G401.6 (cell line): ENCODE results near the gene HAPLN2.
"Not testable (repeated sequence)": the region's sequence is repeated elsewhere in the genome, so short reads cannot be mapped to it uniquely, and the experiment has no call there.

Experiments used
- FAIRE-seq: peaks from 2 replicates; lab custom pipeline; 2012; peaks lifted over from hg19 to GRCh38; lab: Jason Lieb, UNC

HAPLN2 gene

DNA sequence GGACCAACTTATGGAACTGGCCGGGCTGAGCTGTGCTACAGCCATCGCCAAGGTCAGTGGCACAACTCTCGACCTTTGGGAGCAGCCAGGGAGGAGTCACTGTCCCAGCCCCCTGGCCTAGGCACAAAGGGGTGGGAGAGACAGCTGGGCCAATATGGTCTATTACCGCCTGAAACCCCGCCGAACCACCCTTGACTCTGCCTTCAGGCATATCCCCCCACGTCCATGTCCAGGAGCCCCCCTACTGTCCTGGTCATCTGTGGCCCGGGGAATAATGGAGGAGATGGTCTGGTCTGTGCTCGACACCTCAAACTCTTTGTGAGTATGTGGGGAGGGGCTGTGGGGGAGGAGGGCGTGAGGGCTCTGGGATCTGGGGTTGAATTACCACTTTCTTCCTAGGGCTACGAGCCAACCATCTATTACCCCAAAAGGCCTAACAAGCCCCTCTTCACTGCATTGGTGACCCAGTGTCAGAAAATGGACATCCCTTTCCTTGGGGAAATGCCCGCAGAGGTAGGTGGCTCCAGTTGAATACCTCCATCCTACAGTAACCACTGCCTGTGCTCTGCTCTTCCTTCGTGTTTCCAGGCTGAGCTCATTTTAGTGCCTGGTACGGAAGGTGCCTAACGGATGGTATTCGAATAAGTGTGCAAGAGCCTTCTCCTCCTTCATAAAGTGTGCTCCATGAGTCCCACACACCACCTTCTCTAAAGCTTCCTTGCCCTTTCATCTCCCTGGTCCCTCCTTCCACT lies 26.9 kb upstream of the HAPLN2 start:
- no peak for FAIRE-seq

- no peak for FAIRE-seq
Observed at GRCh38 chr1:156592910-156593660, 26.1 kb upstream of the HAPLN2 start.

GRCh38 chr1:156593661-156593989 lies 25.6 kb upstream of the HAPLN2 start:
- FAIRE-seq, result no peak

DNA sequence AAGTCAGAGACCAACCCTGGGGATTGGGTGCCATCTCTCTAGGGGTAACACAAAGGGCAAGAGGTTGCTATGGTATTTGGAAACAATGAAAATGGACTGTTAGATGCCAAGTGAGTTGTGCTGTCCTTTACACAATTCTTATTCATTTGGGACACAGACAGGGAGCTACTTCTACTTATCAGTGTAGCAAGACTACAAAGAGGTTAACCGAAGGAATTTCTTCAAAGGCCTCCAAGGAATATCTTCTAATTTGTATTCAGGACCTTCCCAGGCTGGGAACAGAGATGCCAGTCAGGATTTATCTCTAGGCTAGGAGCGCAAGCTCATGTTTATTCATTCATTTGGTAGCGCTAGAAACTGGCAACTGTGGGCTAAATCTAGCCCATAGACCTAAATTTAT lies 25.0 kb upstream of the HAPLN2 start:
- no peak for FAIRE-seq

DNA sequence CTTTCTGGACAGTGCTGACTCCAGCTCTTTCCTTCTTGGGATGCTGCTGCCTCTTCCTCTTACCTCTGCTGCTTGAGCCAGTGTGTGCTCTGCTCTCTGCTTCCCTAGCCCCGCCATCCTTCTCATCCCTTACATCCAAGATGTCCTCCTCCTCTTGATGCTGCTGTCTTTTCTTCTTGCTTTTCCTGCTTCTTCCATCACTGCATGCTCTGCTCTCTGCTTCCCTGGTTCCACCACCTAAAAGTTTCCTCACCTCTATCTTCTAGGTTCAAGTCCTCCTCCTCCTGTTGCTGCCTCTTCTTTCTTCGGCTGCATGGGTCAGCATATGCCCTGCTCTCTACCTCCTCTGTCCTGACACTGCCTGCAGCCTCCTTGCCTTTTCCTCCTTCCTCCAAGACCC lies 24.2 kb upstream of the HAPLN2 start:
- FAIRE-seq, result no peak

DNA sequence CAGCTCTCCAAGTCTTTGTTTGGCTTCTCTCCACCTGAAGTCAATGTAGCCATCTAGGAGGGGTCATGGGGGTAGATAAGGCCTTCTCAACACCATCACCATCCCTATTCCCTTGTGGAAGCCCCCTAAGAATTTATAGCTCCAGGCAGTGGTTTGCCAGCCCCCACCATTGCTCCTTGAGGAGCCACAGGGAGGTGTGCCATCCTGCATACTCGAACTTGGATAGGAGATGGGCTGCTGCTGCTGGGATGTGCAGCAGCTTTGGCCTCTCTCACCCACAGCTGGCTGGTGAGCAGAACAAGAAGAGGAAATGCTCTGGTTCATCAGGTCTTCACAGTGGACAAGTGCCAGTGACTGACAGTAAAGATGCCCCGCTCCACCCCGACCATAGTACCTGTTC lies 22.8 kb upstream of the HAPLN2 start:
- no peak for FAIRE-seq

DNA sequence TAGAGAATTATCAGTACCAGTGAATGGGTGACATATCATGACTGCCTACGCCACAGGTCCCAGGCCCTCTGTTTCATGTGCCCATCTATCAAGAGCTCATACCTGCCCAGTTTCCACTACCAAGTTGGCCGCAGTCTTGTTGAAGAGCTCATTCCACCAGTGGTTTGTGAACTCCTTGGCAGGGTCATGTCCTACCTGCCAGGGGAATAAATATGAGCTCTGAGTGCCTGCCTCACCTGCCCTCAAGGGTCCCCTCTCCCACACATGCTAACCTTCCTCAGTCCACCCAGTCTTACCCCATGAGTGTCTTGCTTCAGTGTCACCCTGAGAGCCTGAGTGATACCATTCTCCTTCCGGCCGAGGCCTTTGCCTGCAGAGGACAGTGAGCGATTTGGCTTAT lies 21.1 kb upstream of the HAPLN2 start:
- FAIRE-seq, result no peak

DNA sequence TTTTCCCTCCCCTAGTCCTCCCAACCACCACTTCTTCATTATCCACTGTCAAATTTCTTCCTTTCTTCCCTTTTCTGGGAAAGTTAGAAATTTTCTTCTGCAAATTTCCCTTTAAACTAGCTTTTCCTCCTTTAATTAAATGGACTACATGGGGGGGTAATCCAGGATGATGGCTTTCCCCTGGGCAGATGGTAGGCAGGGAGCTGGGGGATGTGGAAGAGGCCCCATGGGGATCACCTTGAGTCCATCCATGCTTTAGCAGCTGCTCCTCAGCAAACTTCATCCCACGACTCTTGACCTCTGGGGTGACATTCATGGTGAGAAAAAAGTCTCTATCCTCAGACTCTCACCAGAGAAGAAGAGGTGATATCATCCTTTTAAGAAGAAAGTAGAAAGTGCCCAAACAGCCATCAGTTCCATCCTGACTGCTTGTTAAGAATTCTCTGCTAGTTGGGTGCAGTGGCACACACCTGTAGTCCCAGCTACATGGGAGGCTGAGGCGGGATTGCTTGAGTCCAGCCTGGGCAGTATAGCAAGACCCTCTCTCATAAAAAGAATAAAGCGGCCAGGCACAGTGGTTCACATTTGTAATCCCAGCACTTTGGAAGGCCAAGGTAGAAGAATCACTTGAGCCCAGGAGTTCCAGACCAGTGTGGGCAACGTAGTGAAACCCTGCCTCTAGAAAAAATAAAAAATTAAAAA lies 20.3 kb upstream of the HAPLN2 start:
- no peak for FAIRE-seq

GRCh38 chr1:156599811-156600210 lies 19.4 kb upstream of the HAPLN2 start:
- FAIRE-seq, result no peak

DNA sequence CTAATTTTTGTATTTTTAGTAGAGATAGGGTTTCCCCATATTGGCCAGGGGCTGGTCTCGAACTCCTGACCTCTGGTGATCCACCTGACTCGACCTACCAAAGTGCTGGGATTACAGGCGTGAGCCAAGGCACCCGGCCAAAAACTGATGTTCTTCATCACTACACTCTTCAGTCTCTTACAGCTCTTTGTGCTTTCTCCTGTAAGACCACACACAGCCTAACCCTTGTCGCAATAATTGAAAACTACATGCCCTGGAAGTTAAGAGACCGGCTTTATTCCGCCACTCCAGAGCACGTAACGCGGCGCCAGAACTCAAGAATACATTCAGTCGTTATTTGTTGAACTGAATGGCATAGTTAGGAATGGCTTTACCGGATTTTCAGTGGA lies 18.5 kb upstream of the HAPLN2 start:
- no peak for FAIRE-seq

GRCh38 chr1:156601122-156601830 lies 17.9 kb upstream of the HAPLN2 start, which contains the start of gene GPATCH4:
GPATCH4 (minus strand) TSS chr1:156601479.
- peak; percentile 82 for FAIRE-seq

GRCh38 chr1:156601892-156602291 lies 17.3 kb upstream of the HAPLN2 start:
- FAIRE-seq, result no peak

DNA sequence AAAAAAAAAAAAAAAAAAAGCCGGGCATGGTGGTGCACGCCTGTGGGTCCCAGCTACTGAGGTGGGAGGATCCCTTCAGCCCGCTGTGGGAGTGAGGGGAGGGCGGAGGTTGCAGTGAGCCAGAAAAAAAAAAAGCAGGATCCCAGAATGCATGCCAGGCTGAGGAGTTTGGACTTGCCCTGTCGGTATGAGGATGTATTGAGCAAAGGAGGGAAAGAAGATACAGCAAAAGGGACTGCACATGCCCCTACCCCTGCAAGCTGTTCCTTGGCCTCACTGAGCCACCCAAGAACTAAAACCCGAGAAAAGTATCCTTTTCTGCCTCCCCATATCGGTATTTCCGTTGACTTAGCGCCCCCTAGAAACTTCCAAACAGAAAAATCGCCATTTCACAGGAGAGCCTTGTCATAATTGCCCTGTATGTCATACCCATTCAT lies 16.6 kb upstream of the HAPLN2 start:
- FAIRE-seq, result no peak

GRCh38 chr1:156607344-156607743 lies 11.9 kb upstream of the HAPLN2 start:
- not testable (repeated sequence) for FAIRE-seq

GRCh38 chr1:156608036-156608674 lies 11.1 kb upstream of the HAPLN2 start:
- peak; percentile 85 for FAIRE-seq

GRCh38 chr1:156608981-156609380 lies 10.2 kb upstream of the HAPLN2 start:
- FAIRE-seq, result peak; percentile 49

DNA sequence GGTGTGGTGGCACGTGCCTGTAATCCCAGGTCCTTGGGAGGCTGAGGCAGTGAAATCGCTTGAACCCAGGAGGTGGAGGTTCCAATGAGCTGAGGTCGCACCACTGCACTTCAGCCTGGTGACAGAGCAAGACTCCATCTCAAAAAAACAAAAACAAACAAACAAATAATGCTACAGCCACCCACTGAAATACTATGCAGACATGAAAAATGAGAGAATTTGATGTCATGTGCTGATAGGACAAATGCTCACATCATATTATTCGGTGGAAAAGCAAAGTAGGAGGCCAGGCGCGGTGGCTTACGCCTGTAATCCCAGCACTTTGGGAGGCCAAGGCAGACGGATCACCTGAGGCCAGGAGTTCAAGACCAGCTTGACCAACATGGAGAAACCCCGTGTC lies 9.1 kb upstream of the HAPLN2 start:
- not testable (repeated sequence) for FAIRE-seq

DNA sequence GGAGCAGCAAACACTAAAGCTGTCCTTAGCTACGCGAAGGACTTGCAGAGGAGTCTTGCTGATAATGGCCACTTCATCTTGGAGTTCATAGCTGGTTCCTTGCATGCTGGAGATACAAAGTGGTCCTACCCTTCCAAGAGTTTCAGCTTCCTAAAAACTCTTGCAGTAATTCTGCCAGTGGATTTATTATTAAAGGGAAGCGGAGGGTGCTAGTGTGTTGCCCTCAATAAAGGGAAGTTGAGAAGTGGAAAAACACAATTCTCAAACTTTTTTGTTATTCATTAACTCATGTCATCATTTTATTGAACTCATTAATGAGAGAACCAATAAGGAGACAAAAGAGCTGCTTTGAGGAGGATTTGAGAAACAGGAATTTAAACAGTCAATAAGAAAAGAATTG lies 6.5 kb upstream of the HAPLN2 start:
- FAIRE-seq, result no peak

DNA sequence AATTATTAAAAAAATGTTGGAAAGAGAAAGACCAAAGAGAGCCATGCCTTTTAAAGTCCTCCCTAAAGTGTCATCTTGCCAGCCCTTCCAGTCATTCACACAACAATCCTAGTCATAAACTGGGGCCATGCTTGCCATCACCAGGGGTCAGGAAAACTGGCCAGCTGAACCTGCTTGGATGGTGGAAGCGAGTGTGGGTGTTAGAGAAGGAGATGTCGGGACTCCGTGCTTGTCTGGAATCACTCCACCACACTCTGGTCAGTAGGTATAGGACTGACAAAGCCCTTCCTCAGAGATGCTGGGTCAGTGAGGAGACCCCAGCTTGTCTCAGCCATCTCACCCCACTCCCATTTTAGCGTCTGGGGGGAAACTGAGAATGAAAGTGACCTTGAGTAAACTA lies 3.3 kb upstream of the HAPLN2 start:
- FAIRE-seq, result no peak

DNA sequence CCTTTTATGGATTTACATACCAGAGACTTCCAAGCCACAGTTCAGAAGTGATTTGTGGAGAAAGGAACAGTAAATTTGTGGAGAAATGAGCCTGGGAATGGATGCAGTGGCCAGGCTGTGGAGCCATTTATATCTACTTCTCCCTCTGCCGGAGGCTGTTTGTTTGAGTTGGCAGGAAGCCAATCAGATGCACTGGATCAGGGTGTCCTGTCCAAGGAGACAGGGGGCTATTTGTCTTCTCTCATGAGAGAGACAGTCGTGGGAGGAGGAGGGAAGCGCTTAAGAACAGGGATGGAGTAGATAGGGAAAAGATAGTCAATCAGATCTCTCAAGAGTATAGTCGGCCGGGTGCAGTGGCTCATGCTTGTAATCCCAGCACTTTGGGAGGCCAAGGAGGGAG lies 2.8 kb upstream of the HAPLN2 start:
- no peak for FAIRE-seq

DNA sequence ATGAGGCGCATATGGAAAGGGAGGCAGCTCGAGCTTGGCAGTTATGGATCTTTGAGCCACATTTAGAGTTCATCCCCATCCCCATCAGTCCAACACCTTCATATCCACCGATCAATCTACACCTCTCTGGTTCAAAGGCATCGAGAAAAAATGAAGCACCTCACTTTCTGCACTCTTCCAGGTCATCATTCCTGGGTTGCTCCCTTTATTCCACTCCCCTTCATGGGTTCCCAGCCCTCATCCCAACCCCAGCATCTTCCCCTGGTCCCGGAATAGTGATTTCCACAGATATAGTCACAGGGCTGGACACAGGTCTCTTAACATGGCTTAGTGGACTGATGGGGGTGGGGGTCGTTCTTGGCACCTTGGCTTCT lies 354 bp downstream of the HAPLN2 start:
- FAIRE-seq, result no peak
